Measurements from ENCODE around the gene OR1I1.
"Not testable (repeated sequence)": the region's sequence is repeated elsewhere in the genome, so short reads cannot be mapped to it uniquely, and the experiment has no call there.

The OR1I1 gene, protein sequence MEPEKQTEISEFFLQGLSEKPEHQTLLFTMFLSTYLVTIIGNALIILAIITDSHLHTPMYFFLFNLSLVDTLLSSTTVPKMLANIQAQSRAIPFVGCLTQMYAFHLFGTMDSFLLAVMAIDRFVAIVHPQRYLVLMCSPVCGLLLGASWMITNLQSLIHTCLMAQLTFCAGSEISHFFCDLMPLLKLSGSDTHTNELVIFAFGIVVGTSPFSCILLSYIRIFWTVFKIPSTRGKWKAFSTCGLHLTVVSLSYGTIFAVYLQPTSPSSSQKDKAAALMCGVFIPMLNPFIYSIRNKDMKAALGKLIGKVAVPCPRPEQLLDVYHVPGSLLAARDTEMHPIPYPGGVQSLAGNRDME

DNA sequence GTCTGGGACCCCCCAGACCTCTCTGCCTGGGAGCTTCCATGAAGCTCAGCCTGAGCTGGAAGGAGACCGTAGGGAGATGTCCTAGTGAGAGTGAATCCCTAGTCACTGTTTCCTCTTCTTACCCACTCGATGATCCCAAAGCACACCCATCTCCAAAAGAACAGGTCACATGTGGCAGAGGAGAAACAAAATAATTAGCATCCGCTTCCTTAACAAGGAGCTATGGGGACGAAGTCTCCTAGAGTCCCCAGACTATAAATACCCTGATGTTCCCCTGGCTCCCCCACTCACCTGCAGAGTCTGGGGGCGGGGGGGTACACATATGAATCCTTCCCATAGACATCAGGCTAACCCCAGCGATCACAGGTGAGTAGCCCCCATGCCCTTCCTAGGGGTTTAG is at the start of gene OR1I1:
Gene OR1I1 (plus strand): TSS at position 301 of the 400 bp plus-strand sequence. CDS start 4,855 bp downstream, outside the sequence.
- DNase-seq: no peak

DNA sequence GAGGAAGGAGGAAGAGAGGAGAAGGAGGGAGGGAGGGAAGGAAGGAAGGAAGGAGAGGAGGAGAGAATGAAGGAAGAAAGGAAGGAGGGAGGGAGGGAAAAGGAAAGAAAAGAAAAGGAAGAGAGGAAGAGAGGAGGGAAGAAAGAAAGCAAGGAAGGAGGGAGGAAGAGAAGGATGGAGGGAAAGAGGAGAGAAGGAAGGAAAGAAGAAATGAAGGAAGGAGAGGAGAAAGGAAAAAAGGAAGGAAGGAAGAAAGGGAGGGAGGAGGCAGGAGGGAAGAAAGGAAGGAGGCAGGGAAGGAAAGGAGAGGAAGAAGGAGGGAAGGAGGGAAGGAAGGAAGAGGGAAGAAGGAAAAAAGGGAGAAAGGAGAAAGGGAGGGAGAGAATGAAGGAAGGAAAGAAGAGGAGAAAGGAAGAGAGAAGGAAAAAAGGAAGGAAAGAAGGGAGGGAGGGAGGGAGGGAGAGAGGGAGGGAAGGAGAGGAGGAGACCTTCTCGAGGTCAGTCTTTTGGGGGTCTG is 46.2 kb upstream of the OR1I1 start:
- DNase-seq: no peak

DNA sequence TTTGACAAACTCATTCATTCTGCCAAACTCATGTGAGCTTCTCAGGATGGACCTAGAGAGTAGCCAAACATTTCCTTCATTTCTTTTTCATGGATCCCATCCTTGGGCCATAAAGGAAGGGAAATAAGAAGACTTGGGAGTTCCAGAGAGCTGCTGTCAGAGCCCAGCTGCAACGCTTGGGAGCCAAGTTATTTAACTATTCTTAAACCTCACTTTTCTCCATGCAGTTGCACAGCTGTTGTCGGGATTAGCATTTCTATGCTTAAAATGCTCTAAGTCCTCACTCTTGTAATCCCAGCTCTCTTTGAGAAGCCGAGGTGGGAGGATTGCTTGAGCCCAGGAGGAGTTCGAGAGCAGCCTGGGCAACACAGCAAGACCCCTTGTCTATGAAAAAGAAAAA is 44.4 kb upstream of the OR1I1 start:
- DNase-seq: no peak

DNA sequence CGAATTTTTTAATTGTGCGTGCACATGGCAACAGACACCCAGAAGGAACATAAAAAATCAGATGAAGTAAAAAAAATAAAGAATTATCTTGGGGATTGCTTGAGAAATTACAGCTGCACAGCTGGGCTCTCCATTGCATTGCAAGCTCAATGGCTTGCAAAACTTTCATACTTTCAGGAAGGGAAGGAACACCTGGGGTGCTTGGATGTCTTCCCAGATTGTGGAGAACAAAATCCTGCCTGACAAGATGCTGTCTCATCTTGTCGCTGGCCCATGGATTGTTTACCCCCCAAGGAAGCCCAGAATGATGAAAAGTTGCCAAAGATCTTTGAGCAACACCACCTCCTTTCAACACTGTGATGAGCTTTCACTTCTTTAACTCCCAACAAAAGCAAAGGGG is 43.7 kb upstream of the OR1I1 start:
- DNase-seq: no peak

DNA sequence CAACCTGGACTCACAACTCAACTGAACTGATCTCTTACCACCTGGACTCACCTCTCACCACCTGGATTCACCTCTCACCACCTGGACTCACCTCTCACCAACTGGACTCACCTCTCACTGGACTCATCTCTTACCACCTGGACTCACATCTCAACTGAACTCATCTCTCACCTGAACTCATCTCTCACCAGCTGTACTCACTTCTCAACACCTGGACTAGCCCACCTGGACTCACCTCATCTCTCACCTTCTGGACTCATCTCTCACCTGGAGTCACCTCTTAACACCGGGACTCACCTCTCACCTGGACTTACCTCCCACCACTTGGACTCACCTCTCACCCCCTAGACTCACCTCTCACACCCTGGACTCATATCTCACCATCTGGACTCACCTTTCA is 40.0 kb upstream of the OR1I1 start:
- no peak for DNase-seq

DNA sequence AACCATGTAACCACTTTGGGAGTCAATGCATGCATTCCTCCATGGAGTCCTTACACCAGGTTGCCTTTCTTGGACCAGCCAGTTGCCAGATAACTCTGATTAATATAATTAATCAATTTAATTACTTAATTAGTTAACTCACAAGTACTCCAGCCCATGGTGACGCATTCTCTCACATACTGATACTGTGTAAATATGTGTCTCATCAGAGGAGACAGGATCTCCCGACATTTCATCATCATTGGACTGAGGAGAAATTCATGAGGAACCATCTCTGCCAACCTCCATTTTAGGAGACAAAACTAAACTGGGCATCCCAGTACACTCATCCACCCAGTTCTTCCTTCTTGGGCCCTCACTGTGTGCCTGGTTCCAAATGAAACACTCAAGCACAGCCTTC is 39.2 kb upstream of the OR1I1 start:
- DNase-seq: no peak

DNA sequence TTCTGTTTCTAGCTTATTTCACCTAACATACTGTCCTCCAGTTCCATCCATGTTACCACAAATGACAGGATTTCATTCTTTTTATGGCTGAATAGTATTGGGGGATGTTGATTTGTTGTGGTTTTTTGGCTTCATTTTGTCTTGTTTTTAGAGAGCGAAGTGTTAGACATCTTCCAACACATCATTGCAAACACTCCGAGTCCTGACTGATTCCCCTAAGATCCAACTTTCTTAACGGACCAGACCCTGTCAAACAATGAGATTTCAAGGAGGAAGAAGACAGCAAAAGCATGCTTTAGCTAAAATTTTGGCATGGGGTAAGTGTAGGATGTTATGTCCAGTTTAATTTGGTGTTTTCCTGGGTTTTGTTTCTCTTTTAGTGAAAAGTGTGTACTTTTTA is 36.5 kb upstream of the OR1I1 start:
- no peak for DNase-seq

DNA sequence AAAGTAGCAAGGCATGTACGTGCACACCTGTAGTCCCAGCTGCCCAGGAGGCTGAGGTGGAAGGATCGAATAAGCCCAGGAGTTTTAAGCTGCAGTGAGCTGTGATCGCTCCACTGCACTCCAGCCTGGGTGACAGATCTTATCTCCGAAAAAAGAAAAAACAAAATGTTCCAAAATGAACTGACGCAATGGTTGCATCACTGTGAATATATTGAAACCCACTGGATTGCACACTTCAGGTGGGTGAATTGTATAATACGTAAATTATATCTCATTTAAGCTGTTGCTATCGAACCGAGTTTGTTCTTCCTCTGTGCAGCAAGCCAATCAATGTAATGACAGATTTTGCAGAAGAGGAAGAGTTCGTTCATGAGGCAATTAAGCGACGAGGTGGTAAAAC is 34.3 kb upstream of the OR1I1 start:
- no peak for DNase-seq

DNA sequence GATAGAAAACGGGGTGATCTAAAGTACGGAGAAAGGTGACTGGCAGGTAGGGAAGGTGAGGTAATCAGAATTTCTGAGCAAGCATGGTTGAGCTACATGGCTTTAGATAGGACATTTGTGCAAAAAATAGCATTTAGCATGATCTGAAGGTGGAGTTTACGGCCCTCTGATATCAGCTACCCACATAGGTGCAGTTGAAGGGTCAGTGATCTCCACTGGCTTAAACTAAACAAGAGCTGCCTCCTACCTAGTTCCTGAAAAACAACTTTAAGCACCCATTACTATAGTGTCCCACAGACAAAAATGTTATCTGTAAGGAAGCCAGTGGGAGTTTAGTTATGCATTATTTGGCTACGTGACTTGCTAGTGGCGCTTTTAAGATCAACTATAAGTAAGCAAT is 33.9 kb upstream of the OR1I1 start:
- DNase-seq: no peak

DNA sequence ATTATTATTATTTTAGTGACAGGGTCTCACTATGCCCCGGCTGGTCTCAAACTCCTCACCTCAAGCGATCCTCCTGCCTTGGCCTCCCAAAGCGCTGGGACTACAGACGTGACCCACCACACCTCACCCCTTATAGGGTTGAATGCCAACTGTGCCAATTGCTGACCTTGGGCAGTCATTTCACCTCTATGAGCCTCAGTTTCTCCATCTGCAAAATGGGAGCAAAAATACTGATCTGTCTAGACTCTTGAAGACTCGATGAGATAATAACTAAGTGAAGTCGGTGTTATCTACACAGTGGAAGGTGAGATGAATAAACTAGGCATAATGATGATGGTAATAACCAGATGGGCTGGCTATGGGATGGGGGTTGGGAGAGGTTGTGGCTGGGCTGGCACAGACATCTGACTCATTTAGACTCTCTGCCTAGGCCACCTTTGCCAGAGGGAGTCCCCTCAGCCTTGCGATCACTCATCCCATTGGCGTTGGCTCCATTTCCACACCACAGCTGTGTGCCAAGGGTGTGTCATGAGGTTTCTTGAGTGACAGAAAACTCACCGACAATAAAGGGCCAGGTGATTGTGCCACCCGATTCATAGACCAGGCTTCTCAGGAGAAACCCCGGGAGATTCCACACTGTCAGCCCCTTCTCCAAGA is 33.0 kb upstream of the OR1I1 start, which contains the start of gene CASP14:
Gene CASP14 (plus strand): TSS at position 596 of the 657 bp plus-strand sequence. CDS start 2,772 bp downstream, outside the sequence.
- DNase-seq: no peak

DNA sequence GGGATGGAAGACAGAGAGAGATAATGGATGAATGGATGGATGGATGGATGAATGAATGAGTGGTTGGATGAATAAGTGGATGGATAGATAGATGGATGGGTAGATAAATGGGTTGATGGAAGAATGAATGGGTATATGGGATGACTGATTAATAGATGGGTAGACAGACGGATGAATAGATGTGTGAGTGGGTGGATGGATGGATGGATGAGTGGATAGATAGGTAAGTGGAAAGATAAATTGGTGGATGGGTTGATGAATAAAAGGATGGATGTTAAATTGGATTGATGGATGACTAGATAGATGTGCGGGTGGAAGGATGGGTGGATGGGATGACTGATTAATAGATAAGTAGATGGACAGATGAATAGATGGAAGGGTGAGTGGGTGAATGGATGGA is 31.4 kb upstream of the OR1I1 start:
- DNase-seq: no peak

DNA sequence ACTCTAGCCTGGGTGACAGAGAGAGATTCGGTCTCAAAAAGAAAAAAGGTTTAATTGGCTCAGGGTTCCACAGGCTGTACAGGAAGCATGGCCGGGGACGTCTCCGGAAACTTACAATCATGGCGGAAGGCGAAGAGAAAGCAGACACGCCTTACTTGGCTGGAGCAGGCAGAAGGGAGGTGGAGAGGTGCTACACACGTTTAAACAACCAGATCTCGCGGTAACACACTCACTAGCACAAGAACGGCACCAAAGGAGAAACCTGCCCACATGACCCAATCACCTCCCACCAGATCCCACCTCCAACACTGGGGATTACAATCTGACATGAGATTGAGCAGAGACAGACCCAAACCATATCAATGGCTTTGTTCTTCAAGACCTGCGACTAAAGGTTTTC is 20.0 kb upstream of the OR1I1 start:
- DNase-seq: no peak

DNA sequence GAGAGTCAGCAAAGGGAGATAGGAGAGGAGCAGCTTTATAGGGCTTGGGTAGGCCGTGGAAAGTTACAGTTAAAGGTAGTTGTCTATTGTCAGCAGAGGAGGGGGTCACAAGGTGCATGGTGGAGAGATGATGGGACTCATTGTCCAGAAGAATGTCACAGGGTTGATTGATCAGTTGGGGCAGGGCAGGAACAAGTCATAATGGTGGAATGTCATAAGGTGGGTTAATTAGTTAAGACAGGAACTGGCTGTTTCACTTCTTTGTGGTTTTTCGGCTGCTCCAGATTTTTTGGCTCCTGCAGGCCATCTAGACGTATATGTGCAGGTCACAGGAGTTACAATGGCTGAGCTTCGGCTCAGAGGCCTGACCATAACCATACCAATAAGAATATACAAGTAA is 11.6 kb upstream of the OR1I1 start:
- not testable (repeated sequence) for DNase-seq

DNA sequence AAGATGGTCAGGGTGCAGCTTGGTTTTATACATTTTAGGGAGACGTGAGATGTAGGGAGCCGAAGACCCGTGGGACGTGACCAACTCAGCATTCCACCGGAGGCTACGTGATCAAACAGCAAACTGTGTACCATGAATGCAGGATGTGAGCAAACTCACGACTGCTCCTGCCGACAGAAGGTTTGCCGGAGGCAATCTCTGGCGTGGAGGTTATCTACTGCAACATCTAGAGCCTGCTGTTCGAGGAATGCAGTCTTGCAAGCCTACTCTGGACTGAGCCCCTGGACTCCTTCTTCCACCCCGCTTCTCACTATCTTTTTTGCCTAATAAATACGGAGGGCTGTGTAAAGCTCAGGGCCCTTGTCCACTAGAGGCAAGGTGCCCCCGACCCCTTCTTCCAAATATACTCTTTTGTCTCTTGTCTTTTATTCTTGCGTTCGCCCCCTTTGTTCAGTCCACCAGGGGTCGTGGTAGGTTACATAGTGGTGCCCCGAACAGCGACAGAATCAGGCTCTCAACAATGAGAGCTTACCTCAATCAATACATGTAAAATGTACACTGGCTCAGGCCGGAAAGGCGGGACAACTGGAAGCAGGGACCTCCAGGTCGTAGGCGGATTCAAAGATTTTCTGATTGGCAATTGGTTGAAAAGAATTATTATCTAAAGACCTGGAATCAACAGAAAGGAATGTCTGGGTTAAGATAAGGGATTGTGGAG is 8.9 kb upstream of the OR1I1 start:
- no peak for DNase-seq

DNA sequence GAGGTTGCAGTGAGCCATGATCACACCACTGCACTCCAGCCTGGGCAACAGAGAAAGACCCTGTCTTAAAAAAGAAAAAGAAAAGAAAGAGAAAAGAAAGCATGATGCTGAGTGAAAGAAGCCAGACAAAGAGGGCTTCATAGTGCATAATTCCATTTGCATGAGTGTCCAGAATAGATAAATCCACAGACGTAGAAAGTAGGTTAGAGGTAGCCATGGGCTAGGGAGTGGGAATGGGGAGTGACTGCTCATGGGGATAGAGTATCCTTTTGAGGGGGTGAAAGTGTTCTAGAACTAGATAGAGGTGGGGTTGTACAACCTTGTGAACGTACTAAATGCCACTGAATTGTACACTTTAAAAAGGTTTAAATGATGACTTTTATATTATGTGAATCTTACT is 7.6 kb upstream of the OR1I1 start:
- DNase-seq: no peak

DNA sequence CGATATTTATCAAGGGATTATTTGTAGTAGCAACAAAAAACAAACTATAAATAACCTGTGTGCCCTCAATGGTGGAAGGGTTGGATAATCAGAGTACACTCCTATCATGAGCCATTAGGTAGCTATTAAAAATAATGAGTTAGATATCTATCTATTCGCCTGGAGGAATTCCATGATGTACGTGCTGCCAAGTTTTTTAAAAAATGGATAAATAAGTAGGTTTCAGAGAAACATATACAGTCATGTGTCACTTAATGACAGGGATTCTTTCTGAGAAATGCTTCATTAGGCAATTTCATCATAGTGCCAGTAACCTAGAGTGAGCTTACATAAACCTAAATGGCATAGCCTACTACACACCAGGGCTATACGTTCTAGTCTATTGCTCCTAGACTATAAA is 6.2 kb upstream of the OR1I1 start:
- DNase-seq: no peak

DNA sequence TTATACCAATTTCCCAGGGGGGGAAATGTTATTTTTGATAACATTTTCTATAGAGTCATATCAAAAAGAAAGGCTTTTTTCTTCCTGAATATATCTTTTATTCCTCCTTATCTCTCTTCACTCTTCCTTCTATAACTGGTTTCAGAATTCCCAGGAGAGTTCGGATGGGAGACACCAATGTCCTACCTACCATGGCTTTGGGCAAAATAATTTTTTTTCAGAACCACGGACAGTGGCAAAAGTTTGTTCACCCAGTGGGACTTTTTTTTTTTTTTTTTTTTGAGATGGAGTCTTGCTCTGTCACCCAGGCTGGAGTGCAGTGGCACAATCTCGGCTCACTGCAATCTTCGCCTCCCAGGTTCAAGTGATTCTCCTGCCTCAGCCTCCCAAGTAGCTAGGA is 2.0 kb upstream of the OR1I1 start:
- DNase-seq: not testable (repeated sequence)

DNA sequence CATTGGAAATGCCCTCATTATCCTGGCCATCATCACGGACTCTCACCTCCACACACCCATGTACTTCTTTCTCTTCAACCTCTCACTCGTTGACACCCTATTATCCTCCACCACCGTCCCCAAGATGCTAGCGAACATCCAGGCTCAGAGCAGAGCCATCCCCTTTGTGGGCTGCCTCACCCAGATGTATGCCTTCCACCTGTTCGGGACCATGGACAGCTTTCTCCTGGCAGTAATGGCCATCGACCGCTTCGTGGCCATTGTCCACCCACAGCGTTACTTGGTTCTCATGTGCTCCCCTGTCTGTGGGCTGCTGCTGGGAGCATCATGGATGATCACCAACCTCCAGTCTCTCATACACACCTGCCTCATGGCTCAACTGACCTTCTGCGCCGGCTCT is 5.2 kb downstream of the OR1I1 start:
- DNase-seq: no peak

DNA sequence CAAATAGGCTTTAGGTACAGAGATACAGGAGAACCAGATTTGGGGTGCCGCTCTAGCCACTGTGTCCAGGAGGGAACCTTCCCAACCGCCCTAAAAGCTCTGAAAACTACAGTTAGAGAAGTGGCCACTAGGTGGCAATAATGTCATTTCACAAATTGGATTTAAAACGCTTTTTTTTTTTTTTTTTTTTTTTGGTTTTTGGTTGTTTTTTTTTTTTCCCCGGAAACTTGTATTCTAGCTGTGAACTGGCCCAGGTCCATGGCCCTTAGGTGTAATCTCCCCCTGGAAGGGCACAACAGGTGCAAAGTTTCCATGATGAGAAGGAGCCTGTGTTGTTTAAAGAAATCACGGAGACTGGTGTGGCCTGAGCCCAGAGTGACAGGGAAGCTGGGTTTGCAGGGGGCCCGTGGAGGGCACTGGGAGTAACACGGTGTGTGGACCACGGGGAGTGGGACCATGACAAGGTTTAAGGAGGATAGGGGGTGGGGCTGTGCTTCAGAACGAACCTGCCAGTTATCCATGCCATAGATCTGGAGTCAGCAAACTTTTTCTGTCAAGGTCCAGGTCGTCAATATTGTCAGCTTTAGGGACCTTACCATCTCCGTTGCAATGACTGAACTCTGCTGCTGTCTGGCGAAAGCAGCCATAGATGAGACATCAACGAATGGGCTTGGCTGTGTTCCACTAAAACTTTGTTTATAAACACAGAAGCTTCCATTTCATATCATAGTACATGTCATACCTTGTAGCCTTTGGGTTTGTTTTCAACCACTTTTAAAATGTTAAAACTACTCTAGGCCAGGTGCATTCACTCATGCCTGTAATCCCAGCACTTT is 10.1 kb downstream of the OR1I1 start:
- DNase-seq: peak; percentile 52

DNA sequence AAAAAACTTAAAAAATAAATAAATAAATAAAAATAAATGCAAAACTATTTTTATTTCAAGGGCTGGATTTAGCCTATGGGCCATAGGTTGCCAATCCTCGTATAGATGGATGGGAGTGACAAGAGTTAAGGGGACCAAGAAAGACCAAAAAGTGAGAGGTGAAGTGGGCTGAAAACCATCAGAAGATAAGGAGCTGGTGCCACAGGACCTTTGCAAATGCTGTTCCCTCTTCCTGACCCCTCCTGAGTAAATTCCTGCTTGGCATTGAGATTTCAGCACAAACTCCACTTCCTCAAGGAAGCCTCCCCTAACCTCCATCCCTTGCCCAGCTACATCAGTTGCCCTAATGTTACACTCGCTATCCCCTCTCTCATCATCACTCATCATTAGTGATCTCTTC is 11.0 kb downstream of the OR1I1 start:
- DNase-seq: no peak

DNA sequence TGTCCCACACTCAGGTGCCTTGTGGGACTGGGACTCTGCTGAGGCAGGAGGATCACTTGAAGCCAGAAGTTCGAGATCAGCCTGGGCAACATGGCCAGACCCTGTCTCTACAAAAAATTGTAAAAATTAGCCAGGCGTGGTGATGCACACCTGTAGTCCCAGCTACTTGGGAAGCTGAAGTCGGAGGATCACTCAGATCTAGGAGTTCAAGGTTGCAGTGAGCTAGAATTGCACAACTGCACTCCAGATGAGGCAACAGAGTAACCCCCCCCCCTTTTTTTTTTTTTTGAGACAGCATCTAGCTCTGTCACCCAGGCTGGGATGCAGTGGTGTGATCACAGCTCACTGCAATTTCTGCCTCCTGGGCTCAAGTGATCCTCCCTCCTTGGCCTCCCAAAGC is 14.2 kb downstream of the OR1I1 start:
- DNase-seq: no peak

DNA sequence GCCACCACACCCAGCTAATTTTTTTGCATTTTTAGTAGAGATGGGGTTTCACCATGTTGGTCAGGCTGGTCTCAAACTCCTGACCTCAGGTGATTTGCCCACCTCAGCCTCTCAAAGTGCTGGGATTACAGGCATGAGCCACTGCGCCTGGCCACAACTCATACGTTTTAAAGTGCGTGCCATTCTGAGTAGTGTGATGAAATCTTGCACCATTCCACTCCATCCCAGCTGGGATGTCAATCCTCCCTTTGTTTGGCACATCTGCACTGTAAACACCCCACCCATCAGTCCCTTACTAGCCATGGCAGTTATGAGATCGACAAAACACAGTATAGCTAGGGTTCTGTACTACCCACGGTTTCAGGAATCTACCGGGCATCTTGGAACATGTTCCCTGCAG is 16.0 kb downstream of the OR1I1 start:
- DNase-seq: not testable (repeated sequence)

DNA sequence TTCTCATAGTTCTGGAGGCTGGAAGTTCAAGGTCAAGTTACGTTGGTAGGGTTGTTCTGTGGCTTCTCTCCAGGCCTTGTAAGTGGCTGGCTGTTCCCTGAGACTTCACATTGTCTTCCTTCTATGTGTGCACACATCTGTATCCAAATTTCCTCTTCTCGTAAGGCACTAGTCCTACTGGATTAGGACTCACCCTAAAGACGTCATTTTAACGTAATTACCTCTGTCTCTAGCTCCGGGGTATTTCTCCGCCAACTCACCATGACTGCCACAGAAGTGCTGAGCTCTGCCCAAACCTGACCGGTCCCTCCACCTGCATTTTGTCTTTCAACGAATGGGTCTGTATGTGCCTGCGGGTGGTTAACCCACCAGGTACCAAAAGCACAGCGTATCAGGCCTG is 16.4 kb downstream of the OR1I1 start:
- no peak for DNase-seq

Measured in activated T-cell treated with anti-CD3 and anti-CD28 coated beads, Interleukin-2, amount 50 U/mL, for 1 hour (primary cell).